Kidney tubule cell (primary cell): ENCODE data around the gene SPEM1.
A peak's percentile ranks its signal among the peaks of the same experiment; 100 is the strongest.

Source experiments
- DNase-seq: peaks from one replicate; pipeline ENCODE4 v3.0.0-alpha.2; 2018; ENCODE audit warnings: low spot score

SPEM1 gene

GRCh38 chr17:7421186-7421585, 1.1 kb downstream of the SPEM1 start:
- no peak for DNase-seq

GRCh38 chr17:7423679-7424078, 3.6 kb downstream of the SPEM1 start:
- DNase-seq: no peak

- no peak for DNase-seq
These were observed 5.2 kb downstream of the SPEM1 start, which contains the start of gene SPEM2 for GRCh38 chr17:7425316-7425715. TSS of gene SPEM2 (plus strand) at chr17:7425616. CDS start at chr17:7425689, 73 bp downstream.

GRCh38 chr17:7425756-7426155, 5.6 kb downstream of the SPEM1 start:
- no peak for DNase-seq

- no peak for DNase-seq
These were observed 6.2 kb downstream of the SPEM1 start for GRCh38 chr17:7426203-7426863.

- no peak for DNase-seq
These were observed 6.9 kb downstream of the SPEM1 start for GRCh38 chr17:7426896-7427489.

- no peak for DNase-seq
These were observed 7.4 kb downstream of the SPEM1 start for GRCh38 chr17:7427549-7427948.

GRCh38 chr17:7428557-7428956, 8.4 kb downstream of the SPEM1 start, which contains the start of gene SPEM3:
TSS of gene SPEM3 (plus strand) at chr17:7428857. CDS start at chr17:7428903, 46 bp downstream.
- no peak for DNase-seq

- DNase-seq: no peak
These were observed 9.6 kb downstream of the SPEM1 start for GRCh38 chr17:7429722-7430121.

GRCh38 chr17:7431231-7431630, 11.1 kb downstream of the SPEM1 start:
- DNase-seq: no peak

- no peak for DNase-seq
These were observed 12.2 kb downstream of the SPEM1 start for GRCh38 chr17:7432296-7432695.

- peak; percentile 63 for DNase-seq
These were observed 15.8 kb downstream of the SPEM1 start for GRCh38 chr17:7435676-7436555.

GRCh38 chr17:7436556-7437368, 16.6 kb downstream of the SPEM1 start:
- peak; percentile 91 for DNase-seq

- DNase-seq: no peak
These were observed 17.3 kb downstream of the SPEM1 start for GRCh38 chr17:7437369-7437863.

- peak; percentile 52 for DNase-seq
These were observed 18.0 kb downstream of the SPEM1 start for GRCh38 chr17:7437950-7438614.

- DNase-seq: no peak
These were observed 18.7 kb downstream of the SPEM1 start for GRCh38 chr17:7438656-7439460.

GRCh38 chr17:7439462-7440112, 19.5 kb downstream of the SPEM1 start, which contains the start of gene FGF11:
TSS of gene FGF11 (plus strand) at chr17:7439512. CDS start at chr17:7439621, 109 bp downstream.
- peak; percentile 18 for DNase-seq

- peak; percentile 70 for DNase-seq
These were observed 20.1 kb downstream of the SPEM1 start for GRCh38 chr17:7440113-7440833.

- DNase-seq: peak; percentile 68
These were observed 20.7 kb downstream of the SPEM1 start for GRCh38 chr17:7440834-7441195.
